Measurements from ENCODE around the gene ISX.
"Not testable (repeated sequence)": the region's sequence is repeated elsewhere in the genome, so short reads cannot be mapped to it uniquely, and the experiment has no call there.

Gene ISX

DNA sequence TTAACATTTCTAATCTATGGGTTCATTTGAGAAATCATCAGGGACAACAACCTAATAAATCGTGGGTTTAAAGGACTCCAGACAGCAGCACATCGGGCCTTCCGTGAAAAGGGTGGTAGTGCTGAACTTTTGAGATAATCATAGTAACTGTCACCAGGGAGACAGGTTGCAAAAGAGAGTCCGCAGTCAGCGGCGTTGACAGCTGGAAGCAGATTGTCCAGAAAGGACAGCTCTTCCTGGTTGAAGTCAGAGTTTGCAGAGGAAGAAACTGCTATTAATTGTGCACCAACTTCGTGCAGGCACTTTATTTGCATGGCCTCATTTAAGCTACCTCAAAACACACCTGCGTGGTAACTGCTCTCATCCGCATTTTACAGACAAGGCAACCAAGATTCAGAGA, 20.5 kb upstream of the ISX start:
- H3K9me2 ChIP-seq (replicated peaks; ENCODE audit: control insufficient read depth, low read length) = no peaks in the 10 kb centered on the region
- H3K4me1 ChIP-seq (ENCODE audit: control insufficient read depth, low read length) = peaks cover 58% of the 10 kb centered on the region
- H3K27ac ChIP-seq (ENCODE audit: low read depth, low read length) = peak overlapping the region; percentile 91
- H3F3A ChIP-seq (ENCODE audit: control insufficient read depth, insufficient read depth) = peaks cover 22% of the 10 kb centered on the region
- no peaks in the 10 kb centered on the region for H3K79me2 ChIP-seq (ENCODE audit: control insufficient read depth, low read length)
- peak overlapping the region; percentile 62 for H3K4me3 ChIP-seq (ENCODE audit: low read length)
- no peaks in the 10 kb centered on the region for H3K36me3 ChIP-seq (ENCODE audit: control insufficient read depth, low read length)
- H4K20me1 ChIP-seq (ENCODE audit: control insufficient read depth, insufficient read depth, low read depth, low read length) = no peaks in the 10 kb centered on the region
- H3K27me3 ChIP-seq (ENCODE audit: control insufficient read depth, low read length) = no peaks in the 10 kb centered on the region
- no peaks in the 10 kb centered on the region for H3K9me3 ChIP-seq (ENCODE audit: control insufficient read depth, insufficient read depth, low read length)
- peak overlapping the region; percentile 70 for H3K4me2 ChIP-seq (ENCODE audit: low read length)
- TF ChIP-seq, protein P1, sequence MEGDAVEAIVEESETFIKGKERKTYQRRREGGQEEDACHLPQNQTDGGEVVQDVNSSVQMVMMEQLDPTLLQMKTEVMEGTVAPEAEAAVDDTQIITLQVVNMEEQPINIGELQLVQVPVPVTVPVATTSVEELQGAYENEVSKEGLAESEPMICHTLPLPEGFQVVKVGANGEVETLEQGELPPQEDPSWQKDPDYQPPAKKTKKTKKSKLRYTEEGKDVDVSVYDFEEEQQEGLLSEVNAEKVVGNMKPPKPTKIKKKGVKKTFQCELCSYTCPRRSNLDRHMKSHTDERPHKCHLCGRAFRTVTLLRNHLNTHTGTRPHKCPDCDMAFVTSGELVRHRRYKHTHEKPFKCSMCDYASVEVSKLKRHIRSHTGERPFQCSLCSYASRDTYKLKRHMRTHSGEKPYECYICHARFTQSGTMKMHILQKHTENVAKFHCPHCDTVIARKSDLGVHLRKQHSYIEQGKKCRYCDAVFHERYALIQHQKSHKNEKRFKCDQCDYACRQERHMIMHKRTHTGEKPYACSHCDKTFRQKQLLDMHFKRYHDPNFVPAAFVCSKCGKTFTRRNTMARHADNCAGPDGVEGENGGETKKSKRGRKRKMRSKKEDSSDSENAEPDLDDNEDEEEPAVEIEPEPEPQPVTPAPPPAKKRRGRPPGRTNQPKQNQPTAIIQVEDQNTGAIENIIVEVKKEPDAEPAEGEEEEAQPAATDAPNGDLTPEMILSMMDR (IDR thresholded peaks at IDR 0.05; ENCODE audit: low read depth, low read length, poor library complexity, severe bottlenecking) = no peak
- TF ChIP-seq EZH2phosphoT487 (IDR thresholded peaks at IDR 0.05; ENCODE audit: borderline replicate concordance, low read length) = no peak

DNA sequence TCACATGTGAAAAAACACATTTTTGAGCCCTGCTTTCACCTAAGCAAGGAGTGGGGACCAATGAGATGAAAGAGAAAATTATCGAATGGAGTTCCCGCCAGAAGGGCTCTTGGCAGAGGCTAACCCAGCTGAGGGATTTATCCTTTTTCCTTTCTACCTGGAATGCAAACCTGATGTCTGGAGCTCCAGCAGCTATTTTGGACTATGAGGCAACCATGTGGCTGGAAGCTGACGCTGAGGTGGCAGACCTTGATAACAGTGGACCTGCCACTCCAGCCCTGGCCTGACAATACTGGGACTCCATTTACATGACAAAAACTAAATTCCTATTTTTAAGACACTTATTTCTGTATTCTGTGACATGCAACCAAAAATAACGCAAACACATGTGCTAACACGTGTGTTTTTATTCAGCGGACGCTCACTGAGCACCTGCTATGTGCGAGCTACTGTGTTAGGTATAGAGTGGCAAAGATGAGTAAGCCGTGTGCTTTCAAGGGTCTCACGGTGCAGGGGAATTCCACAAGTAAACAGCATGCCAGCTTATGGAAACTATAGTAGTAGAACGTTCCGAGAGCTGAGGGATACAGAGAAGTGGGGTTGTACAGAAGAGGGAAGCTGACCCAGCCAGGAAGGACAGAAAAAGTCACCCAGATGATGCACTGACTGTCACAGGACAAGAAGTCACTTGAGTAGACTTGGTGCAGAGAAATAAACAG, 19.1 kb upstream of the ISX start:
- H4K20me1 ChIP-seq (ENCODE audit: control insufficient read depth, insufficient read depth, low read depth, low read length) = no peaks in the 10 kb centered on the region
- no peaks in the 10 kb centered on the region for H3K9me2 ChIP-seq (replicated peaks; ENCODE audit: control insufficient read depth, low read length)
- peak overlapping the region; percentile 62 for H3K4me3 ChIP-seq (ENCODE audit: low read length)
- H3K4me1 ChIP-seq (ENCODE audit: control insufficient read depth, low read length) = peaks cover 58% of the 10 kb centered on the region
- peaks cover 26% of the 10 kb centered on the region for H3F3A ChIP-seq (ENCODE audit: control insufficient read depth, insufficient read depth)
- no peaks in the 10 kb centered on the region for H3K27me3 ChIP-seq (ENCODE audit: control insufficient read depth, low read length)
- H3K4me2 ChIP-seq (ENCODE audit: low read length) = peak overlapping the region; percentile 70
- H3K9me3 ChIP-seq (ENCODE audit: control insufficient read depth, insufficient read depth, low read length) = no peaks in the 10 kb centered on the region
- H3K27ac ChIP-seq (ENCODE audit: low read depth, low read length) = peak overlapping the region; percentile 91
- no peaks in the 10 kb centered on the region for H3K79me2 ChIP-seq (ENCODE audit: control insufficient read depth, low read length)
- TF ChIP-seq, protein P1 (IDR thresholded peaks at IDR 0.05; ENCODE audit: low read depth, low read length, poor library complexity, severe bottlenecking) = no peak
- TF ChIP-seq EZH2phosphoT487 (IDR thresholded peaks at IDR 0.05; ENCODE audit: borderline replicate concordance, low read length) = no peak
- H3K36me3 ChIP-seq (ENCODE audit: control insufficient read depth, low read length) = no peaks in the 10 kb centered on the region

DNA sequence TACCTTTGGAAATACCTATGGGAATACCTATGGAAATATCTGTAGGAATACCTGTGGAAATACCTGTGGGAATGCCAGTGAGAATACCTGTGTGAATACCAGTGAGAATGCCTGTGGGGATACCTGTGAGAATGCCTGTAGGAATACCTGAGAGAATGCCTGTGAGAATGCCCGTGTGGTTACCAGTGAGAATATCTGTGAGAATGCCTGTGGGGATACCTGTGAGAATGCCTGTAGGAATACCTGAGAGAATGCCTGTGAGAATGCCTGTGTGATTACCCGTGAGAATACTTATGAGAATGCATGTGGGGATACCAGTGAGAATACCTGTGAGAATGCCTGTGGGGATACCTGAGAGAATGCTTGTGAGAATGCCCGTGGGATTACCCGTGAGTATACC, 15.9 kb upstream of the ISX start:
- H3K79me2 ChIP-seq (ENCODE audit: control insufficient read depth, low read length); H3K4me3 ChIP-seq (ENCODE audit: low read length); H3K27me3 ChIP-seq (ENCODE audit: control insufficient read depth, low read length); H3K27ac ChIP-seq (ENCODE audit: low read depth, low read length); H3K4me2 ChIP-seq (ENCODE audit: low read length); H4K20me1 ChIP-seq (ENCODE audit: control insufficient read depth, insufficient read depth, low read depth, low read length); H3K9me2 ChIP-seq (replicated peaks; ENCODE audit: control insufficient read depth, low read length); H3K9me3 ChIP-seq (ENCODE audit: control insufficient read depth, insufficient read depth, low read length); H3K36me3 ChIP-seq (ENCODE audit: control insufficient read depth, low read length): not testable (repeated sequence)
- Histone ChIP-seq H3F3A (ENCODE audit: control insufficient read depth, insufficient read depth) (peaks cover 23% of the 10 kb centered on the region), H3K4me1 (ENCODE audit: control insufficient read depth, low read length) (peaks cover 57% of the 10 kb centered on the region)

DNA sequence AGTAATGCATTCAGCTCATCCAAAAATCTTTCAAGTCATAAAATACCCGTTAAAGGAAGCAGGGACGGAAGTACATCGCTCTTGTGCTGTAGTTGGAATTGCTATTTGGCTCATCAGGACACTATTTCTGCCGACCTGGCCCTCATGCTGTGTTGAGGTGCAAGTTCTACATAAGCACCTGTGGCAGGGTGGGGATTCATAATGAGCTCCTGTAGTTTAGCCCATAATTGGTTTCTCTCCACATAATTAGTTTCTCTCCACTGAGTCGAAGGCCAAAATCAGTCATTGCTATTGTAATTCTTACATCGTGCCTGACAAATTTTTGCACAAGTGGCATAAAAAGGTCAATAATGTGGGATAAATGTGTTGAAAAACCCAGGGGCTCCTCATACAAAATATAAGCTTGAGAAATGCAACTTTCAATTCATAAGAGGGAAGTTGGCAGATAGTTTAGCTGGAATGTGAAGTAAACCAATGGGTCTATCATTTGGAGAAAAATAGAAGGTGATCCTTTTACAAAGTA, 14.9 kb upstream of the ISX start:
- no peaks in the 10 kb centered on the region for H3K9me2 ChIP-seq (replicated peaks; ENCODE audit: control insufficient read depth, low read length)
- no peaks in the 10 kb centered on the region for H3K27me3 ChIP-seq (ENCODE audit: control insufficient read depth, low read length)
- H3K27ac ChIP-seq (ENCODE audit: low read depth, low read length) = no peak overlapping the region
- H3K9me3 ChIP-seq (ENCODE audit: control insufficient read depth, insufficient read depth, low read length) = peaks cover 2% of the 10 kb centered on the region; the same call in 1 of the 2 replicates
- no peaks in the 10 kb centered on the region for H4K20me1 ChIP-seq (ENCODE audit: control insufficient read depth, insufficient read depth, low read depth, low read length)
- H3K4me2 ChIP-seq (ENCODE audit: low read length) = no peak overlapping the region
- no peak for TF ChIP-seq EZH2phosphoT487 (IDR thresholded peaks at IDR 0.05; ENCODE audit: borderline replicate concordance, low read length)
- TF ChIP-seq, protein P1 (IDR thresholded peaks at IDR 0.05; ENCODE audit: low read depth, low read length, poor library complexity, severe bottlenecking) = no peak
- H3F3A ChIP-seq (ENCODE audit: control insufficient read depth, insufficient read depth) = peaks cover 15% of the 10 kb centered on the region
- no peak overlapping the region for H3K4me3 ChIP-seq (ENCODE audit: low read length)
- H3K4me1 ChIP-seq (ENCODE audit: control insufficient read depth, low read length) = peaks cover 47% of the 10 kb centered on the region
- H3K79me2 ChIP-seq (ENCODE audit: control insufficient read depth, low read length) = no peaks in the 10 kb centered on the region
- no peaks in the 10 kb centered on the region for H3K36me3 ChIP-seq (ENCODE audit: control insufficient read depth, low read length)

All from DOHH2 (cell line).